B cell (primary cell): ENCODE measurements around the gene GPR15LG. TPM values are rescaled to one million over a fixed set of nuclear protein-coding genes. Genes with fewer than 3 reads are reported as not detected.

Experiments used
- ATAC-seq: fragments of 200-7000 bp; cut with Tn5 transposase; one replicate; pipeline ENCODE4 v1.10.0; 2021; ENCODE audit warnings: low read depth, mild to moderate bottlenecking, moderate number of reproducible peaks, moderate library complexity
- CTCF ChIA-PET: fragments of 350-600 bp; sonication (Branson Sonifier 250); formaldehyde crosslinking; loops from one replicate; lab custom pipeline; 2021; ENCODE audit warnings: antibody characterized with exemption, inconsistent platforms; lab: Charles Lee
- POLR2A ChIA-PET: fragments of 350-600 bp; sonication (Branson Sonifier 250); formaldehyde crosslinking; loops from one replicate; lab custom pipeline; 2021; ENCODE audit warnings: antibody characterized with exemption; lab: Charles Lee
- DNase-seq: peaks from one replicate; pipeline ENCODE4 v3.0.0; 2013
- H2AFZ ChIP-seq: 2 replicates; pipeline ENCODE4 v1.6.1; 2012; ENCODE audit warnings: mild to moderate bottlenecking, low read depth, low read length; ENCODE audit not compliant: insufficient read depth, poor library complexity, severe bottlenecking
- H3K27ac ChIP-seq, 2 donors: 1 replicate in 1 of 2; 2 replicates in 1 of 2; pipeline ENCODE4 v1.5.1; 2012 to 2013; ENCODE audit warnings: low read length in 2 of 2, mild to moderate bottlenecking in 2 of 2, moderate library complexity in 1 of 2
- H3K27me3 ChIP-seq, 4 experiments: fragments of 200-600 bp in 1 of 4; sonication (generic) in 1 of 4; replicated peaks in 1 of 4; 1 replicate in 2 of 4; 2 replicates in 2 of 4; pipeline versions ENCODE4 v1.6.1 to v1.7.0; 2013 to 2016; ENCODE audit warnings: low read length in 3 of 4, mild to moderate bottlenecking in 2 of 4, mixed read lengths in 1 of 4, moderate library complexity in 1 of 4; ENCODE audit not compliant: insufficient read depth in 4 of 4, control insufficient read depth in 3 of 4; ENCODE audit errors: control extremely low read depth in 1 of 4
- H3K36me3 ChIP-seq, 2 experiments: replicated peaks in 1 of 2; 1 replicate in 1 of 2; 2 replicates in 1 of 2; pipeline versions ENCODE4 v1.6.1 to v1.7.1; 2013; ENCODE audit warnings: low read length in 1 of 2; ENCODE audit not compliant: insufficient read depth in 2 of 2, control insufficient read depth in 1 of 2; ENCODE audit errors: control extremely low read depth in 1 of 2, extremely low read depth in 1 of 2
- H3K4me1 ChIP-seq, 2 donors: fragments of 200-600 bp in 1 of 2; sonication (generic) in 1 of 2; 1 replicate in 1 of 2; 2 replicates in 1 of 2; pipeline versions ENCODE4 v1.5.1 to v1.6.1; 2013 to 2017; ENCODE audit warnings: low read length in 2 of 2; ENCODE audit not compliant: control insufficient read depth in 2 of 2, insufficient read depth in 2 of 2
- H3K4me2 ChIP-seq: replicated peaks from 2 replicates; pipeline ENCODE3; 2012; ENCODE audit warnings: mild to moderate bottlenecking, low read depth, low read length; ENCODE audit not compliant: poor library complexity, severe bottlenecking
- H3K4me3 ChIP-seq, 5 experiments: fragments of 200-600 bp in 1 of 5; sonication (generic) in 1 of 5; 1 replicate in 3 of 5; 2 replicates in 2 of 5; pipeline versions ENCODE4 v1.5.1 to v1.7.0; 2011 to 2016; ENCODE audit warnings: low read length in 4 of 5, mild to moderate bottlenecking in 4 of 5, low read depth in 2 of 5, control low read depth in 1 of 5, moderate library complexity in 1 of 5; ENCODE audit not compliant: insufficient read depth in 1 of 5; ENCODE audit errors: control extremely low read depth in 1 of 5, extremely low read depth in 1 of 5
- H3K79me2 ChIP-seq: fragments of 200-600 bp; sonication (generic); one replicate; pipeline ENCODE4 v1.6.0; 2016; ENCODE audit warnings: low read length; ENCODE audit not compliant: control insufficient read depth, insufficient read depth
- H3K9ac ChIP-seq: fragments of 200-600 bp; sonication (generic); 2 replicates; pipeline ENCODE4 v1.6.1; 2017; ENCODE audit warnings: mild to moderate bottlenecking, low read length, moderate library complexity
- H3K9me3 ChIP-seq, 3 donors: one replicate each; pipeline versions ENCODE4 v1.6.1 to v1.7.1; 2013; ENCODE audit warnings: low read length in 2 of 3; ENCODE audit not compliant: control insufficient read depth in 2 of 3, insufficient read depth in 1 of 3; ENCODE audit errors: control extremely low read depth in 1 of 3
- H4K20me1 ChIP-seq: 2 replicates; pipeline ENCODE4 v1.6.0; 2012; ENCODE audit warnings: mild to moderate bottlenecking, low read length; ENCODE audit not compliant: insufficient read depth, control insufficient read depth, poor library complexity, severe bottlenecking
- H3K27ac Mint-ChIP-seq: one replicate; pipeline ENCODE4 v1.8.0; 2021; ENCODE audit warnings: mixed read lengths
- H3K27me3 Mint-ChIP-seq: one replicate; pipeline ENCODE4 v1.8.0; 2021; ENCODE audit warnings: mixed read lengths
- H3K4me1 Mint-ChIP-seq: one replicate; pipeline ENCODE4 v1.8.0; 2021; ENCODE audit warnings: mixed read lengths
- H3K4me3 Mint-ChIP-seq: one replicate; pipeline ENCODE4 v1.8.0; 2021; ENCODE audit warnings: mixed read lengths
- H3K9me3 Mint-ChIP-seq: one replicate; pipeline ENCODE4 v1.8.0; 2022; ENCODE audit warnings: mixed read lengths; ENCODE audit not compliant: insufficient read depth
- EZH2 ChIP-seq: IDR thresholded peaks from 2 replicates; pipeline ENCODE4 v1.6.1; 2012; ENCODE audit warnings: borderline replicate concordance, low read depth, mild to moderate bottlenecking, moderate library complexity, low read length; ENCODE audit not compliant: insufficient read depth, poor library complexity, severe bottlenecking
- WGBS: methylation state at CpG from one replicate; pipeline ENCODE4 v1.1.5; 2013; ENCODE audit warnings: missing lambda C conversion rate; ENCODE audit not compliant: insufficient coverage; 5-methylcytosine and 5-hydroxymethylcytosine counted together
- intact Hi-C: fragments of 100-400 bp; cut with micrococcal nuclease; formaldehyde crosslinking; loops from one replicate; pipeline ENCODE4 v1.10.0; 2022
- polyA plus RNA-seq: library from polyadenylated mRNA; depleted of rRNA; stranded (reverse); fragments of >200 nt; gene quantifications from 2 replicates; pipeline ENCODE4 v1.2.3, GENCODE V29; 2012
- total RNA-seq, 2 donors: library from RNA; stranded (reverse); fragments of 120-200 nt in 1 of 2; gene quantifications; 1 replicate in 1 of 2; 2 replicates in 1 of 2; pipeline versions ENCODE4 v1.2.3 to v1.2.4, GENCODE V29; 2013 to 2022
- TF ChIP-seq, protein P1 (sequence below): fragments of 200-600 bp; IDR thresholded peaks from one replicate; pipeline ENCODE4 v1.8.0; 2022; ENCODE audit warnings: antibody characterized with exemption, mild to moderate bottlenecking

The GPR15LG gene
- total and polyA plus RNA-seq, 2 donors (not counting 1 experiment from before 2014, with no cell fraction given): not detected

DNA sequence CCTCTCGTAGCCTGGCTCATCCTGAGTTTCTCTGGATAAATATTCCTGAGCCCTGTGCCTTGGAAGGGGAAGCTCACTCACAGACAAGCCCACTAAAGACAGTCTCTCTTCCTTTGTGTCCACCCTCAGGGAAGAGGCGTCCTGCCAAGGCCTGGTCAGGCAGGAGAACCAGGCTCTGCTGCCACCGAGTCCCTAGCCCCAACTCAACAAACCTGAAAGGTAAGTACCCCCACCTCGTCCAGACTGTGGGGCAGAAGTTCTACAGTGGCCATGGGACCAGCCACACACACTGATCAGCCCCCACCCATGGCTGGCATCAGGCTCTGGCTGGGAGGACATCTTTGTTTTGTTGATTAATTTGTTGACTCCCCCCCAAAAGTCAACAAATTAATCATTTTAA lies 2.8 kb downstream of the GPR15LG start:
- TF ChIP-seq, protein P1, sequence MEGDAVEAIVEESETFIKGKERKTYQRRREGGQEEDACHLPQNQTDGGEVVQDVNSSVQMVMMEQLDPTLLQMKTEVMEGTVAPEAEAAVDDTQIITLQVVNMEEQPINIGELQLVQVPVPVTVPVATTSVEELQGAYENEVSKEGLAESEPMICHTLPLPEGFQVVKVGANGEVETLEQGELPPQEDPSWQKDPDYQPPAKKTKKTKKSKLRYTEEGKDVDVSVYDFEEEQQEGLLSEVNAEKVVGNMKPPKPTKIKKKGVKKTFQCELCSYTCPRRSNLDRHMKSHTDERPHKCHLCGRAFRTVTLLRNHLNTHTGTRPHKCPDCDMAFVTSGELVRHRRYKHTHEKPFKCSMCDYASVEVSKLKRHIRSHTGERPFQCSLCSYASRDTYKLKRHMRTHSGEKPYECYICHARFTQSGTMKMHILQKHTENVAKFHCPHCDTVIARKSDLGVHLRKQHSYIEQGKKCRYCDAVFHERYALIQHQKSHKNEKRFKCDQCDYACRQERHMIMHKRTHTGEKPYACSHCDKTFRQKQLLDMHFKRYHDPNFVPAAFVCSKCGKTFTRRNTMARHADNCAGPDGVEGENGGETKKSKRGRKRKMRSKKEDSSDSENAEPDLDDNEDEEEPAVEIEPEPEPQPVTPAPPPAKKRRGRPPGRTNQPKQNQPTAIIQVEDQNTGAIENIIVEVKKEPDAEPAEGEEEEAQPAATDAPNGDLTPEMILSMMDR: no peak
- TF ChIP-seq EZH2: no peak
- no peaks in the 10 kb centered on the region for H4K20me1 ChIP-seq
- no peak overlapping the region for H3K27ac ChIP-seq
- H3K4me1 ChIP-seq: peaks cover 36 to 50% of the 10 kb centered on the region in 2 donors
- ChIA-PET CTCF (interaction anchor here (1.0 kb wide), 1 partner anchor 34 kb away, joined by 3 read pairs; no protein-coding TSS in a partner anchor), POLR2A (no interaction called here)
- no peak overlapping the region for H2AFZ ChIP-seq
- no peaks in the 10 kb centered on the region for H3K27me3 ChIP-seq
- Mint-ChIP-seq H3K9me3 (peaks cover under 1% of the 10 kb centered on the region), H3K4me3 (no peak overlapping the region), H3K27me3 (no peaks in the 10 kb centered on the region), H3K4me1 (peaks cover 23% of the 10 kb centered on the region), H3K27ac (peak overlapping the region; percentile 66)
- H3K79me2 ChIP-seq: no peaks in the 10 kb centered on the region
- no peak overlapping the region for H3K4me3 ChIP-seq
- no peaks in the 10 kb centered on the region for H3K36me3 ChIP-seq
- H3K9ac ChIP-seq: no peak overlapping the region
- no peak for DNase-seq
- intact Hi-C loops: no loop called here
- ATAC-seq: no peak
- 92% methylated on average over 2 of the region's 4 CpGs for WGBS
- H3K4me2 ChIP-seq: no peak overlapping the region
- peaks cover 0 to 9% (median 0%) of the 10 kb centered on the region in 3 donors for H3K9me3 ChIP-seq

DNA sequence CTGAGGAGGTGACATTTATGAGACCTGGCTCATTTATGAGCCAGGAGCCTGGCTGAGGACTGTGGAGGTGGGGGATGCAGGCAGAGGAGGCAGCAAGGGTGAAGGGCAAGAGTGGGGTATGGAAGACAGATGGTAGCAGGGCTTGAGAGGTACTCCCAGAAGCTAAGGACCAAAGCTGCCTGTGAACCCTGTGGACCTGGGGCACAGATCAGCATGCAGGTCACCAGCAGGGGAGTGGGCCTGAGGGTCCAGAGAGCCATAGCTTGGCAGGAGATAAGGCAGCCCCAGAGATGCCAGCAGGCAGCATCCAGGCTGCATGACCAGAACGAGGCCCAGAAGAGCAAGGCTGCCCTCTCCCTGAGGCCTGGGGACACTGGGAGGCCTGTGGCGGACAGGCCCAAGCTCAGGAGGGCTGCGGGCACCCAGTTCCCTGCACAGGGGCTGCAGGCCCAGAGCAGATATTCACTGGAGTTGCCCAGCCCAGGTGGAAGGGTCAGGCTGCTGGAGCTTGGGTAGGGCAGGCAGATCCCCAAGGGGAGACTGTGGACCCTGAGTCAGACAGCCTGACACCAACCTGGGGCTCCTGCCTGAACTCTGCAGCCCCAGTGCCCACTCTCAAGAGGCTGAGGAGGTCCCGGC lies 3.4 kb downstream of the GPR15LG start:
- no peak for ATAC-seq
- Histone ChIP-seq H4K20me1 (no peaks in the 10 kb centered on the region), H3K9me3 (peaks cover 0 to 11% (median 0%) of the 10 kb centered on the region in 3 donors), H3K9ac (no peak overlapping the region), H3K36me3 (no peaks in the 10 kb centered on the region), H3K4me1 (peaks cover 32 to 44% of the 10 kb centered on the region in 2 donors), H2AFZ (peak overlapping the region; percentile 52), H3K27me3 (no peaks in the 10 kb centered on the region), H3K27ac (peak overlapping the region in 1 of 2 donors; percentile 52), H3K79me2 (no peaks in the 10 kb centered on the region), H3K4me2 (peak overlapping the region; percentile 49), H3K4me3 (no peak overlapping the region)
- H3K9me3 Mint-ChIP-seq: no peaks in the 10 kb centered on the region
- 100% methylated on average over 3 of the region's 4 CpGs for WGBS
- CTCF ChIA-PET: interaction anchor here (1.0 to 1.3 kb wide), 2 partner anchors 29 to 35 kb away, joined by 3 read pairs; no protein-coding TSS in a partner anchor
- no peak for DNase-seq
- no peak for TF ChIP-seq EZH2
- TF ChIP-seq, protein P1: no peak
- intact Hi-C loops: no loop called here
- no peaks in the 10 kb centered on the region for H3K27me3 Mint-ChIP-seq
- POLR2A ChIA-PET: no interaction called here
- H3K27ac Mint-ChIP-seq: peak overlapping the region; percentile 66
- no peak overlapping the region for H3K4me3 Mint-ChIP-seq
- peaks cover 17% of the 10 kb centered on the region for H3K4me1 Mint-ChIP-seq
